CD4-positive, alpha-beta T cell treated with Interleukin-6 for 4 hours (primary cell): ENCODE data around the gene IGF1R.

Experiments used
- DNase-seq: peaks from one replicate; pipeline ENCODE4 v3.0.0-alpha.2; 2020; ENCODE audit warnings: mixed read lengths

Gene IGF1R

DNA sequence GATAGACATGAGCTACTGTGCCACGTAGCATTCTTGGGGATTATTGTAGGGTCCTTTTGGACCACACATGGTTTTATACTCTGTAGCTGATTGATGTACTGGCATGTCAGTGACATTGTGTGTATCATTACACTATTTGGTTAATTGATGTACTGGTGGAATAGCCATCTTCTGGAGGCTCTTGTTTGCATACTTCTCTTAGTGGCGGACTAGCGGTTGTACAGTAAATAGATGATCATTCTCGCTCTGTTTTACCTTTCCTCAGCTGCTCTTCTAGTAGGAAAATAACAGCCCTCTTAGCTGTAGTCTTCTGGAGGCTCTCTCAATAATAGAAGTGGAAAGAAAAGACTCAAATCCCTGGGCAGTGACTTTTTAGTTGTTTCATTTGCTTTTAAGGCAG lies 24.8 kb downstream of the IGF1R start:
- DNase-seq = no peak

GRCh38 chr15:98674336-98674735 lies 26.0 kb downstream of the IGF1R start:
- DNase-seq = no peak

- no peak for DNase-seq
Measured at GRCh38 chr15:98676586-98677270, 28.4 kb downstream of the IGF1R start.

DNA sequence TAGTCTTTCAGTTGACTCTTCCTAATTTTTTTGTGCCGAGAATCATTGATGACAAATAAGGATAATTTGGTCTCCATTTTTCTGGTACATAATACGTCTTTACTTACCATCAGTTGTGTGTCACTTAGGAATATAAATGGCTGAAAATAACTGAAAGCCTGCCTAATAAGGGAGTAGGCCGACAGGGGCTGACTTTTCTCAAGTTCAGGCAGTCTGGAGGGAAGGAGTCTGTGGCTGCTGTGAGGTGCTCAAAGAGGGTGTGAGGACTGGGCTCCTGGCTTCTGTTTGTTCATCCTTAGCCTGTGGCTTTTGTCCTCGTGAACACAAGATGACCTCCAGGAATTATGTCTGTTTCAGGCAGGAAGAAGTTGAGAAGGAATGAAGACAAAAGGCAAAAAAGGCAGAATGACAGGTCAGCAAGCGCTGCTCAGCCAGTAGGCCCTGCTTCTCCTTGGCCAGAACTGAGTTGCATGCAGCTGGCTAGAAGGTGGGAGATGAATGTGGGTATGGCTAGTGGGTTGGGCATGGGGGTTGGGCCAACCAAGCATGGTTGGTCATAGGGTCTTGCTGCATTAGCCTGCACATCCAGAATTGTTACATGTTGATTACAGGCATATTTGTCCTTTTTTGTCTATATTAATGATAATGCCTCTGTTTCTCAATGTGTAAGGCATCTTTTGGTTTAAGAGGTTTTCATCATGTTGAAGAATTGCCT lies 29.2 kb downstream of the IGF1R start:
- DNase-seq = no peak

GRCh38 chr15:98678484-98678883 lies 30.1 kb downstream of the IGF1R start:
- DNase-seq = no peak

DNA sequence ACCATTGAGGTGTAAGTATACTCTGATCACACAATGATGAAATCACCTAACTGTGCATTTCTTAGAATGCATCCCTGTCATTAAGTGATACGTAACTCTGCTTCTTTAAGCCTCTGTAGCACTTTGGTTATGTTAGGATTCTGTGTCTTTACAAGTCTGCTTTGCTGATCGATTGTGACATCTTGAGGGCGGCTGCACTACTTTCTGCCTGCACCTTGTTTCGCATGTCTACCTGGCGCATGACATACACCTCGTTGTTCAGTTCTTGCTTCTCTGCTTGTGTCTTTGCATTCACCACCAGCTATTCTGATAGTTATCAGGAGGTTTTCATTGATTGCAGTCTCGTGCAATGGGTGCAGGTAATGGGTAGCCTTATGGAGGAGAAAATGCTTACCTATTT lies 32.7 kb downstream of the IGF1R start:
- no peak for DNase-seq

DNA sequence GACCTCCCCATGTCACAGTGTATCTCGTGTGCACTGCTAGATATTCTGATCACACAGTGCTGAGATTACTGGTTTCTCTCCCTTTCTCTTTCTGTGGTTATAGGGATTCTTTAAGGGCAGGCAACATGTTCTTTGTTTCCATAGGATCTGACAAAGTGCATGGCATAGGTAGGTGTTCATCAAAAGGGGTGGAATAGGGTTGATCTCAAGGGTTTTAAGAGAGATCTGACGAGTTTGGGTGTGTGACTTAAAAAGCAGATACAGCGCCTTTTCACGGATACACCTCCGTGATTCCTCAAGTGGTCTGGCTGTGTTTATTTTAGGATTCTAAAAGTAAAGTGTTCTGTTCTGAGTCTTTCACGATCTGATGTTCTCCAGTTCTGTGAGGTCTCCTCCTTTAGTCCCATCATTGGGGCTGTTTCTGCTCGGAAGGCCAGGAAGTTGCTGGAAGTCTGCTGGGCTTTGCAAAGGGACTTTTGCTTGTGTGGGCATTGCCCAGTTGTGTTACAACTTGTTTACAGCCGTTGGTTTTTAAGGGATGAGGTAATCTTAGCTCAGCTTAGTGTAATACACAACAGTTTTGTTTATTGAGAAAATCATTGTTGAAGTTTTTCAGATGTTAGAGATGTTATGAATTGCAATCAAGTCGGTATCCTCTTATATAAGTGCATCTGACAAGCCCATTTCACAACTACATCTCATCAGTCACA lies 34.8 kb downstream of the IGF1R start:
- DNase-seq = no peak

DNA sequence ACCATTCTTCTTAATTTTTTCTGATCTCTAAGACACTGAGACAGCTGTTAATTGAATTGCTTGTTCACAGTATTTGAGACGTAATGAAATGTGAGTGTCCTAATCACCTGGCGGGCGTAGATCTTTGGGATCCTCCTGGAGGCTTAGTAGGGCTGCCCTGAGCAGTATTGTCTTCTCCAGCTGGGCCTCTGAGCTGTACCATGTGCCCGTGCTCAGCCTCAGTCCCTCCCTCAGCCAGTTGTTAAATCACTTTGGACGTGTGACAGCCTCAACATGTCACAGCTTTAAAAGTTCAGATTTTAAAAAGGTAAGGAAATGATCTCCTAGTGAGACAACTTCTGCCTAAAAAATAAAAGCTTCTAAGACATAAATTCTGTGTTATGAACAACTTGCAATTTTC lies 35.5 kb downstream of the IGF1R start:
- no peak for DNase-seq

- no peak for DNase-seq
Measured at GRCh38 chr15:98684436-98684835, 36.1 kb downstream of the IGF1R start.

- DNase-seq = no peak
Measured at GRCh38 chr15:98684995-98685525, 36.7 kb downstream of the IGF1R start.

GRCh38 chr15:98686983-98687382 lies 38.6 kb downstream of the IGF1R start:
- DNase-seq = no peak

DNA sequence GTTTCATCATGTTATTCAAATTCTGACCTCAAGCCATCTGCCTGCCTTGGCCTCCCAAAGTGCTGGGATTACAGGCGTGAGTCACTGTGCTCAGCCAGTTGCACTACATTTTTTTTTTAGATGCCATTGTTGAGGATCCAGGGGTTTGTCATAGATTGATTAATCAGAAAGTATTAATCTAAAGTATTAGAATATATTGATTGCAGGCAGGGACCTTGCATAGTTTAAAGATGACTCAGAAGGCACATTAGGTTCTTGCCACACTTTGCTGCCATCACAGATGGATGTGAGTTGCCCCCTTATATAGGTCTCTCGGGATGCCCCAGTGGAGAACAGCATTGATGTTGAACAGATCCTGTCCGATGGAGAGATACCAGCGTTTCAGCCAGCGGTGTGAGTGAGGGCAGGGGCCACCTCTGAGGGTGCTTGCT lies 41.1 kb downstream of the IGF1R start:
- DNase-seq = no peak

DNA sequence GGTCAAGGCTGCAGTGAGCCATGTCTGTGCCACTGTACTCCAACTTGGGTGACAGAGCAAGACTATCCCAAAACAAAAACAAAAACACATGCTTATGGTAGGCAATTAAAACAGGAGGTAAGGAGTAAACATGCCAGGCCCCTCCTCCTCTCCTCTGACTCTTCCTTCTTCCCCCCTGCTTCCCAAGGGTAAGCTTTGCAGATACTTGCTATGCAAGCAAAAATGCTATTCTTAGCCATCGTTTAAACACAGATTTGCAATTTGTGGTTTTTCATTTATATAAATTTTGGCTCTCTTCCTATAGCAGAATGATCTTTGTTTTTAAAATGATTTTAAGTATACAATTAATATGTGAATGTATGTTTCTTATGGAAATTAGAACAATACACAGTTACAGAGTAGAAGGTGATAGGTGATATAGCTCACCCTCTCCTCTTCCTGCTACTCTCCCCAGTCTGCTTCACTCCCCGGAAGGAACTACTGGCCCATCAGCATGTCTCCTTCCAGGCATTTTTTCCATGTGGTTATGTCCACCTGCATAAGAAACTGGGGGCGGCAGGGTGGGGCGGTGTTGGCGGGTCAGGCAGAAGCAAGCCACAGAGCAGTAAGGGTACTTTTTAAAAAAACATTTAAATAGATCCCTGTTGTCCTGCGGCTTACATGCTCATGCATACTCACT lies 42.1 kb downstream of the IGF1R start:
- DNase-seq = no peak

- no peak for DNase-seq
Measured at GRCh38 chr15:98692213-98692612, 43.9 kb downstream of the IGF1R start.

DNA sequence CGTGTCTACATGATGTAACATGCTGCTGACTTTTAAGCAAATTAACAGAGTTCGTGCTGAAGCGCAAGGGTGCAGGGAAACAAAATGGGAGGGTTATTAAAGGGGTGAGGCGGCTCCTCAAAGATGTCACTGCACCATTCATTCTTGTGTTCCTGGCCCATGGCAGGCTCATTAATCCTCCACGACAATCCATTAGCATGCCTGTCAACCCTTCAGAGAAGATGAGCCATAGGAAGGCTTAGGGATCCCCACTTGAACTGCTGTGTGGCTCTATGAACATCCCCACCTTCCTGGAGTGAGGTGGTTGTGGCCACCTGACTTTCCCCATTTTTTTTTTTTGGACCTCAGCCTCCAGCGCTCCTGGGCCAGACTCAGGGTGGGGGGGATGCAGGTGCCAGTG lies 45.8 kb downstream of the IGF1R start:
- no peak for DNase-seq

DNA sequence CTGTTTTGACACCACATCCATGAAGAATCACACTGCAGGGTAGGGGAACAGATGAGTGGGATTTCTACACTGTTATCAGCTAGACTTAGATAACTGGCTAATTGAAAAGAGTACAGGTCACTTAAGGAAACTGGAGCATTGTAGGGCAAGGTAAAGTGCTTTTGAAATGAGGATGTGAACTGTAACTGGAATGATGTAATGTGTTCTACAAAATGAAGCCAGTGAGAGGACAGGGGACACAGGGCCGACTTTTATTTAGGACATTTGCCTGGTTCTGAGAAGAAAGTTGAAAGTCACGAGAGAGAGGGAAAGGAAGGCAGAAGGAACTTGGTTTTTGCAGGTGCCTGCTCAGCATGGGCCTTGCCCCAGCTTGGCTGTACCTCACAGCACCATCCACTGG lies 50.5 kb downstream of the IGF1R start:
- DNase-seq = no peak

GRCh38 chr15:98699591-98700424 lies 51.5 kb downstream of the IGF1R start:
- no peak for DNase-seq

- DNase-seq = no peak
Measured at GRCh38 chr15:98700519-98700918, 52.2 kb downstream of the IGF1R start.

GRCh38 chr15:98703126-98703685 lies 54.9 kb downstream of the IGF1R start:
- no peak for DNase-seq

- no peak for DNase-seq
Measured at GRCh38 chr15:98705070-98705469, 56.7 kb downstream of the IGF1R start.

GRCh38 chr15:98706387-98706786 lies 58.0 kb downstream of the IGF1R start:
- no peak for DNase-seq

DNA sequence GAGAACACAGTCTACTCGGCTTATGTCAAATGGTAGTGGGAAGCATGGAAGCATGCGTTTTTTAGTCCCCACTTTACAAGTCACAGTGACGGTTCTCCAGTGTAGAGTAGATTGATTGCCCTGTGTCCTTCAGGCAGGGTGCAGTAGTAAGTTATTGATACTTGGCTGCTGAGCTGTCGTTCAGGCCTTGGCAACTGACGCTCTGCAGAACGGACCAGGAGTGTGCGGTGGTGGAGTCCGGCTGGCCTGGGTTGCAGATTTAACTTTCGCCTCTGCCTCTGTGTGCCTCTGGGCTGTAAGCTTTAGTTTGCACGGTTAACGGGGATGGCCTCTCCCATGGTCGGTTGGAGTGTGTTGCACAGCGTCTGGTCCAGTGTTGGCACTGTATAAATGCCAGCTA lies 58.6 kb downstream of the IGF1R start:
- no peak for DNase-seq
